ENCODE data around the gene MTHFR.
A peak's percentile ranks its signal among the peaks of the same experiment; 100 is the strongest.

MTHFR gene

DNA sequence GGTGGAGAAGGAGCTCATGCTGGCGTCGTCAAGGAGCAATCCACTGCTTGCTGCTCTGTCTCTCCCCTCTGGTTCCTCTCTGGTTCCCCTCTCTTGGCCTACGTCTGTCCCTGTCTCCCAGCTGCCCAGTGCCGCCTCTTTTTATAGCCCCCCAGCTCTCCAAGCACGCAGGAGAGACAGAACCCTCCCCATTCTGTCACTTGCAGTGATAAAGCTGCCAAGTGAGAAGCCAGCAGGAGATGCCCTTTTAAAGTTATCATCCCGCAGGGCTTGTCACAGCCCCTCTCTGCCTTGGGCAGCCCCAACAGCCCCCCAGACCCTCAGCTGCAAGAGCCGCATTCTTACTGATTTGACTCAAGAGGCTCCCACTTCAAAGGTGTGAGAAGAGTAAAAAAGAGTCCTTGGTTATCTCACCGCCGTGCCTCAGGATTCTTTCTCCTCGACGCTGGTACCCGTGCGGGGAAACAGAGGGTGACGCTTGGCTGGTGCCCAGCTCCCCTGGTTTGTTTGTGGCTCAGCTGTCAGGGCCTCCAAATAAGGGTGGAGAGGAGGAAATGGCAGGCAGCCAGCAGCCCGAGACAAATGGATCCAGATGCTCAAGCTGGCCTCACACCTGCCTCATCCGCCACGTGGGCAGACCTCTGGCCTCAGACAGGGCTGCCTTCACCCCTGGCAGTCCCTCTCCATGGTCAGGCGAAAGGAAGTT is 42.1 kb upstream of the MTHFR start, which contains the start of gene NPPA:
Gene NPPA, minus strand, starts transcription at position 117 of the 706 bp plus-strand sequence. Its CDS starts 99 bp downstream, at position 18.
- peak; percentile 55 for DNase-seq (ENCODE audit: extremely low read depth, low read depth)
- TF ChIP-seq, protein P1, sequence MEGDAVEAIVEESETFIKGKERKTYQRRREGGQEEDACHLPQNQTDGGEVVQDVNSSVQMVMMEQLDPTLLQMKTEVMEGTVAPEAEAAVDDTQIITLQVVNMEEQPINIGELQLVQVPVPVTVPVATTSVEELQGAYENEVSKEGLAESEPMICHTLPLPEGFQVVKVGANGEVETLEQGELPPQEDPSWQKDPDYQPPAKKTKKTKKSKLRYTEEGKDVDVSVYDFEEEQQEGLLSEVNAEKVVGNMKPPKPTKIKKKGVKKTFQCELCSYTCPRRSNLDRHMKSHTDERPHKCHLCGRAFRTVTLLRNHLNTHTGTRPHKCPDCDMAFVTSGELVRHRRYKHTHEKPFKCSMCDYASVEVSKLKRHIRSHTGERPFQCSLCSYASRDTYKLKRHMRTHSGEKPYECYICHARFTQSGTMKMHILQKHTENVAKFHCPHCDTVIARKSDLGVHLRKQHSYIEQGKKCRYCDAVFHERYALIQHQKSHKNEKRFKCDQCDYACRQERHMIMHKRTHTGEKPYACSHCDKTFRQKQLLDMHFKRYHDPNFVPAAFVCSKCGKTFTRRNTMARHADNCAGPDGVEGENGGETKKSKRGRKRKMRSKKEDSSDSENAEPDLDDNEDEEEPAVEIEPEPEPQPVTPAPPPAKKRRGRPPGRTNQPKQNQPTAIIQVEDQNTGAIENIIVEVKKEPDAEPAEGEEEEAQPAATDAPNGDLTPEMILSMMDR (IDR thresholded peaks at IDR 0.05; ENCODE audit: low read depth, low read length, missing control alignments), result no peak
- H3K4me3 ChIP-seq (replicated peaks; ENCODE audit: low read depth, low read length), result no peak within 1 kb of the TSS

DNA sequence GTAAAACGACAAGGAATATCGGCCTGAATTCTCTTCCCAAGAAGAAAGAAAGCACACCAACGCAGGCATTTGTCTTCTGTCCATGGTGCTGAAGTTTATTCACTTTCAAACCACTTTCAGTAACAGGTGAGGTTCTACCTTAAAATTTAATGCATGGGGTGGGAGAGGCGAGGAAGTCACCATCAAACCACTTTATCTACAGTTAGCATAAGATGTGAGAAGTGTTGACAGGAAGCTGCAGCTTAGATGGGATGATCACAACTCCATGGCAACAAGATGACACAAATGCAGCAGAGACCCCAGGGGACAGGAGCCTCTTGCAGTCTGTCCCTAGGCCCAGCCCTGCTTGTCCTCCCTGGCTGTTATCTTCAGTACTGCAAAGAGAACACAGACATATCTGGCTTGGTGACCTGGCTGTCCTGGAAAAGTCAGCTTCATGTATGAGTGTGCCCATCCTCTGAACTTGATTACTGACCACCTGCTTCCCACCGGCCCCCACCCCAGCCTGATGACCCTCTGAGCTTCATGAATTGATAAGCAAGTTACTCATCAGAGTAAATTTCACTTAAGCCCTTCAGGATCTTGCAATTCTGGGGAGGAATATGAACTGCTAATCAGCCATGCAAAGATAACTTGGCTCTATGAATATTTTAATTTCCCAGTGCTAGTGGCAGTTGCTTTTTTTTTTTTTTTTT is 40.0 kb upstream of the MTHFR start:
- TF ChIP-seq, protein P1 (IDR thresholded peaks at IDR 0.05; ENCODE audit: low read depth, low read length, missing control alignments), result no peak
- H3K4me3 ChIP-seq (replicated peaks; ENCODE audit: low read depth, low read length), result no peak overlapping the region
- DNase-seq (ENCODE audit: extremely low read depth, low read depth), result no peak

DNA sequence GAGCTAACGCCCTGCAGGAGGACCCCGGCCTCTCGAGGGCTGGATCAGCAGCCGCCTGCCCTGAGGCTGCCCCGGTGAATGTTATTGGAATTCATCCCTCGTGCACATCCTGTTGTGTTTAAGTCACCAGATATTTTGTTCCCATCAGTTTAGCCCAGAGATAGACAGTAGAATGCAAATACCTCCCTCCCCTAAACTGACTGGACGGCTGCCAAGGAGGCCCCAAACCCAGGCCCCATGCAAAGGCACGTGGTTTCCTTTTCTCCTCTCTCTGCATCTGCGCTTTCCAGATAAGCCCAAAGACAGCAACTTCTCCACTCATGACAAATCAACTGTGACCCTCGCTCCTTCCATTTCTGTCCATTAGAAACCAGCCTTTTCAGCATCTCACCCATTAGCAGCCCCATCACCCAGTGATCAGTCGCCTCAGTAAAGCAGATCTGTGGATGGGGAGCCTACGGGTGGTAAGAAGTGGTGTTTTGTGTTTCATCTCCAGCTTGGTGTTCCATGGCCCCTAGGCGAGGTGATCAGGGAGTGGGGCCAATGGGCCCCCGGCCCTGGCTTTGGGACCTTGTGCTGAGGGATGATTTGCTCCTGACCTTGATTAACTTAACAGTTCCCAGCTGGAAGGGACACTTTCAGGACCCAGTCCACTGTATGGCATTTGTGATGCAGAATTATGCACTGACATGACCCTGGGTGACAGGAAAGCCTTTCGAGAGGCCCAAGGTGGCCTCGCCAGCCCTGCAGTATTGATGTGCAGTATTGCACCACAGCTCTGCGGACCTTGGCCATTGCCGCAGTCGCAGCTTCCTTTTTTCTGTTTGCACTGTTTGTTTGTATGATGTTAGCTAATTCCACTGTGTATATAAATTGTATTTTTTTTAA is 36.6 kb upstream of the MTHFR start:
- no peak for DNase-seq (ENCODE audit: extremely low read depth, low read depth)
- H3K4me3 ChIP-seq (replicated peaks; ENCODE audit: low read depth, low read length), result no peak overlapping the region
- TF ChIP-seq, protein P1 (IDR thresholded peaks at IDR 0.05; ENCODE audit: low read depth, low read length, missing control alignments), result no peak

DNA sequence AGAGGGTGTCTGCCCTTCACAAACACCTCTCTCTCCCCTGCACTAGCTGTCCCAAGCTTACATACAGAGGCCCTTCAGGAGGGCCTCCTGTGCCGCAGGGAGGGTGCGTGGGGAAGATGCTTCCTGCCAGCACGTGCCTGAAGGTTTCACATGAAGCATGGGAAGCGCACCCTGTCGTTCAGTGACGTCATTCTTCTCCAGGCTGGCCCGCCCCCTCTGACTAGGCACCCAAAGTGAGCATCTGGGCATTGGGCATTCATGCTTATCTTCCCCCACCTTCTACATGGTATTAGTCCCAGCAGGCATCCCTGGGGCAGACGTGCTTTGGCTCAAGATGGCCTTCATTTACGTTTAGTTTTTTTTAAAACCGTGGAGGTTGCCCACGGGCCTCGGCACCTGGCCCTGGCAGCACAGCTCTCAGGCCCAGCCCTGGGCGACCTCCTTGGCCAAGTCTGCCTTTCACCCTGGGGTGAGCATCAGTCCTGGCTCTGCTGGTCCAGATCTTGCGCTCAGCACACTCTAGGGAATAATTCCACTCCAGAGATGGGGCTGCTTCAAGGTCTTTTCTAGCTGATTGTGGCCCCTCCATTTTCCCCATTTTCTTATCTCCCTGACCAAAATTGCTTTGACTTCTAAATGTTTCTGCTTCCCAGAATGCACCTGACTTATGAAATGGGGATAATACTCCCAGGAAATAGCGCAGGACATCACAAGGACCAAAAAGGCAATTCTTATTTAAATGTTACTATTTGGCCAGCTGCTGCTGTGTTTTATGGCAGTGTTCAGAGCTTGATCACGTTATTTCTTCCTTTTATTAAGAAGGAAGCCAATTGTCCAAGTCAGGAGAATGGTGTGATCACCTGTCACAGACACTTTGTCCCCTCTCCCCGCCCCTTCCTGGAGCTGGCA is 35.7 kb upstream of the MTHFR start:
- TF ChIP-seq, protein P1 (IDR thresholded peaks at IDR 0.05; ENCODE audit: low read depth, low read length, missing control alignments), result no peak
- no peak for DNase-seq (ENCODE audit: extremely low read depth, low read depth)
- no peak overlapping the region for H3K4me3 ChIP-seq (replicated peaks; ENCODE audit: low read depth, low read length)

DNA sequence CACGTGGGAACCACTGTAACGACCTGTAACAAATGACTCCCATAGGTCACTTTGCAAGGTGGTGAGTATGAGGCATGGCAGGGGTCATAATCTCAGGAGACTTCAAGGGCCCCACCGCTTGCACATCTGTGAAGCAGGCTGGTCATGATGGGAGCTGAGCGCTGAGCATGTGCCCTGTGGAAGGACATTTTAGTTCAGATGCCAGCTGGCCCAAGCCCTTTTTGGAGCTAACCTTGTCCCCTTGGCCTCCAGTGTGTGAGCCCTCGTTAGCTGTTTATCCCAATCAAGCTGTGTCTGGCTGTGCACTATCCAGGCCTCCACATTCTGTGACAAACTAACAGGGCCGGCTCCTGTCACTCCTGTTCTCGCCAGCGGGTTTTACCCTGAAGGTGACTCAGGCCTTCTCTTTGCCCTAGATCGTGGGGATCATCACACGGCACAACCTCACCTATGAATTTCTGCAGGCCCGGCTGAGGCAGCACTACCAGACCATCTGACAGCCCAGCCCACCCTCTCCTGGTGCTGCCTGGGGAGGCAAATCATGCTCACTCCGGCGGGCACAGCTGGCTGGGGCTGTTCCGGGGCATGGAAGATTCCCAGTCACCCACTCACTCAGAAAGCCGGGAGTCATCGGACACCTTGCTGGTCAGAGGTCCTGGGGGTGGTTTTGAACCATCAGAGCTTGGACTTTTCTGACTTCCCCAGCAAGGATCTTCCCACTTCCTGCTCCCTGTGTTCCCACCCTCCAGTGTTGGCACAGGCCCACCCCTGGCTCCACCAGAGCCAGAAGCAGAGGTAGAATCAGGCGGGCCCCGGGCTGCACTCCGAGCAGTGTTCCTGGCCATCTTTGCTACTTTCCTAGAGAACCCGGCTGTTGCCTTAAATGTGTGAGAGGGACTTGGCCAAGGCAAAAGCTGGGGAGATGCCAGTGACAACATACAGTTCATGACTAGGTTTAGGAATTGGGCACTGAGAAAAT is 34.3 kb upstream of the MTHFR start:
- no peak overlapping the region for H3K4me3 ChIP-seq (replicated peaks; ENCODE audit: low read depth, low read length)
- no peak for DNase-seq (ENCODE audit: extremely low read depth, low read depth)
- TF ChIP-seq, protein P1 (IDR thresholded peaks at IDR 0.05; ENCODE audit: low read depth, low read length, missing control alignments), result no peak

All from HFF-Myc (cell line).